HG02938 (cell line): Measurements from ENCODE around the gene SLC34A2.

Source experiments
- ATAC-seq: cut with Tn5 transposase; IDR thresholded peaks from one replicate; pipeline ENCODE4 v1.9.1; 2021; ENCODE audit warnings: mild to moderate bottlenecking, moderate library complexity; ENCODE audit not compliant: unreplicated experiment

The SLC34A2 gene

DNA sequence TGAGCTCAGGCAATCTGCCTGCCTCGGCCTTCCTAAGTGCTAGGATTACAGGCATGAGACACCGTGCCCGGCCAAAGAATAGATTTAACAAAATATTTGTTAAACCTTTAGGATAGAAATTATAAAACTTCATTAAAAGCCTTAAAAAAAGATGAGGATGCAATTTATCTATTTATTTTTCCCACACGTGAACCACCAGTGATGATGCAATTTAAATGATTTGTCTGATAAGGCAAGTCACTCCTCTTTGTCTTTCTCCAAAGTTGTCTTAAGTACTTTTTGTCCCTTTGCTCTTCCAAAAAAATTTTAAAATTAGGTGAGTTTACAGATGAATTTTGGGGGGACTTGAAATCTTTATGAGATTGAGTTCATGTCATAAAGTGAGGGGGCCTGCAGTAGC lies 58.2 kb downstream of the SLC34A2 start:
- ATAC-seq = no peak

DNA sequence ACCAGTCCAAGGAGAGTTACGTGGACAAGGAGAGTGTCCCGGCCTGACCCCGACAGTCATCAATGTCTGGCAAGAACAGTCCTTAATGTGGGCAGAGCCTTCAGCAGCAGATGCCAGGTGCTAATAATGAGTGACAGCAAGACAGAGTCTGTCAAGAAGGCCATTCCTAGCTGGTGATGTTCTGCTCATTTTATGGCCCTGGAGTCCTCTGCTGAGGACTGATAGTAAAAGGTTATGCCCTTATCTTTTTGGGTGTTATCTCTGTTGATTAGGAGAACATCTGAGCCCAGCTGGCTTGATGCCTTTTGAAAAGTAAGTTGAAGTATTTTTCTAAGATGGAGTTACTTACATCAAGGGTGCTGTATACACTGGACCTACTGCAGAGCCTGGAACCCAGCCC lies 67.3 kb downstream of the SLC34A2 start:
- ATAC-seq = no peak

GRCh38 chr4:25723409-25723808 lies 67.8 kb downstream of the SLC34A2 start:
- no peak for ATAC-seq

GRCh38 chr4:25725870-25726269 lies 70.2 kb downstream of the SLC34A2 start:
- no peak for ATAC-seq

DNA sequence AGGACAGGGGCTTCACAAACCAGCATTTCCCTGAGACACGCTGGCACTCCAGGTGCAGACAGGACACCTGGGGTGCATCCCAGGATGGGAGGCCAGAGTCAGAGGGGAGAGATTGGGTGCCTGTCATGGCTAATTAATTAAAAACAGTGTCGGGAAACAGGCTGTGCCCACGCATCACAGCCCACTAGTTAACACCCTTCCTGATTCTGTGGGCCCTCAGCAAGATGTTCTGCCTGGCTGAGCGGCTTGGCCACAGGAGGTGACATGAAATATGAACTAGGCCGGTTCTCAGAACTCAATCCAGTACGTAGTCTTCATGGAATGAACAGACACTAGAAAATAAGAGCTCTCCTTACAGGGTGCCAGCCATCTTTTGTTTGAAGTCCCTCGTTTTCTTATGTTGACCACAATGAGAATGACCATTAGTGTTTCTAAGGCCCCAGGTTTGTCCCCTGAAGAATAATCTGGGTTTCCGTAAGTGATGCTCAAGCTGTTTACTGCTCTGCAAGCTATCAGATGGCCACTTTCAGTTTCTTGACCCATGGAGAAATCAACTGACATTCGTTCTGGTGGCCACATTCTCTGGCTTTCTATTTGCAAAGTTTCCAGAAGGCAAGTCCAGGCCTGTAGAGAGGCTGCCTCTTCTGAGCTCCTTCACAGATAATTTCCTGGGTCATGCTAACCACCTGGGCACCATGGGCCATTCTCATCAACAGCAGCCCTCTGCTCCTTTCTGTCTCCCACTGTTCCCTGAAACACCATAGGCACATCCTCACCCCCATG lies 72.3 kb downstream of the SLC34A2 start:
- ATAC-seq = no peak
